ENCODE data around the gene ADAMTS4.
A peak's percentile ranks its signal among the peaks of the same experiment; 100 is the strongest.

Gene ADAMTS4

GRCh38 chr1:161220002-161220401 lies 21.1 kb upstream of the ADAMTS4 start:
- no peak for DNase-seq (ENCODE audit: low spot score)

GRCh38 chr1:161219078-161219892 lies 20.4 kb upstream of the ADAMTS4 start:
- no peak for DNase-seq (ENCODE audit: low spot score)

- DNase-seq (ENCODE audit: low spot score): no peak
These were observed 19.6 kb upstream of the ADAMTS4 start for GRCh38 chr1:161218301-161219077.

- no peak for DNase-seq (ENCODE audit: low spot score)
These were observed 19.0 kb upstream of the ADAMTS4 start for GRCh38 chr1:161217831-161218230.

- peak; percentile 70 for DNase-seq (ENCODE audit: low spot score)
These were observed 18.3 kb upstream of the ADAMTS4 start for GRCh38 chr1:161216945-161217712.

- no peak for DNase-seq (ENCODE audit: low spot score)
These were observed 16.2 kb upstream of the ADAMTS4 start, which contains the start of gene FCER1G for GRCh38 chr1:161215076-161215475. TSS of gene FCER1G (plus strand) at chr1:161215295. CDS start at chr1:161215322, 27 bp downstream.

GRCh38 chr1:161214369-161214768 lies 15.5 kb upstream of the ADAMTS4 start:
- no peak for DNase-seq (ENCODE audit: low spot score)

- peak; percentile 66 for DNase-seq (ENCODE audit: low spot score)
These were observed 11.0 kb upstream of the ADAMTS4 start for GRCh38 chr1:161209790-161210409.

- no peak for DNase-seq (ENCODE audit: low spot score)
These were observed 8.3 kb upstream of the ADAMTS4 start for GRCh38 chr1:161207173-161207572.

- DNase-seq (ENCODE audit: low spot score): no peak
These were observed 7.7 kb upstream of the ADAMTS4 start for GRCh38 chr1:161206411-161207140.

- peak; percentile 97 for DNase-seq (ENCODE audit: low spot score)
These were observed 3.2 kb upstream of the ADAMTS4 start, which contains the start of gene NDUFS2 for GRCh38 chr1:161201836-161202712. TSS of gene NDUFS2 (plus strand) at chr1:161202367. CDS start at chr1:161202386, 19 bp downstream.

GRCh38 chr1:161200992-161201835 lies 2.4 kb upstream of the ADAMTS4 start:
- DNase-seq (ENCODE audit: low spot score): peak; percentile 90

GRCh38 chr1:161200421-161200991 lies 1.7 kb upstream of the ADAMTS4 start:
- DNase-seq (ENCODE audit: low spot score): peak; percentile 80

- DNase-seq (ENCODE audit: low spot score): peak; percentile 55
These were observed 769 bp upstream of the ADAMTS4 start for GRCh38 chr1:161199506-161200139.

- no peak for DNase-seq (ENCODE audit: low spot score)
These were observed 509 bp downstream of the ADAMTS4 start for GRCh38 chr1:161198194-161198896.

- DNase-seq (ENCODE audit: low spot score): no peak
These were observed 1.2 kb downstream of the ADAMTS4 start for GRCh38 chr1:161197560-161198193.

Measured in kidney capillary endothelial cell (primary cell).